ENCODE measurements around the gene MNS1. TPM values are rescaled to one million over a fixed set of nuclear protein-coding genes. Genes with fewer than 3 reads are reported as not detected.

Gene MNS1
- total and polyA plus RNA-seq, 9 of the 15 experiments (the other 6 are each of a cell fraction or from before 2014, with no cell fraction given) = 1.1 to 10.3 (median 2.5) TPM

GRCh38 chr15:56469483-56469882, 4.5 kb upstream of the MNS1 start (continued):
- TF ChIP-seq, protein P1, sequence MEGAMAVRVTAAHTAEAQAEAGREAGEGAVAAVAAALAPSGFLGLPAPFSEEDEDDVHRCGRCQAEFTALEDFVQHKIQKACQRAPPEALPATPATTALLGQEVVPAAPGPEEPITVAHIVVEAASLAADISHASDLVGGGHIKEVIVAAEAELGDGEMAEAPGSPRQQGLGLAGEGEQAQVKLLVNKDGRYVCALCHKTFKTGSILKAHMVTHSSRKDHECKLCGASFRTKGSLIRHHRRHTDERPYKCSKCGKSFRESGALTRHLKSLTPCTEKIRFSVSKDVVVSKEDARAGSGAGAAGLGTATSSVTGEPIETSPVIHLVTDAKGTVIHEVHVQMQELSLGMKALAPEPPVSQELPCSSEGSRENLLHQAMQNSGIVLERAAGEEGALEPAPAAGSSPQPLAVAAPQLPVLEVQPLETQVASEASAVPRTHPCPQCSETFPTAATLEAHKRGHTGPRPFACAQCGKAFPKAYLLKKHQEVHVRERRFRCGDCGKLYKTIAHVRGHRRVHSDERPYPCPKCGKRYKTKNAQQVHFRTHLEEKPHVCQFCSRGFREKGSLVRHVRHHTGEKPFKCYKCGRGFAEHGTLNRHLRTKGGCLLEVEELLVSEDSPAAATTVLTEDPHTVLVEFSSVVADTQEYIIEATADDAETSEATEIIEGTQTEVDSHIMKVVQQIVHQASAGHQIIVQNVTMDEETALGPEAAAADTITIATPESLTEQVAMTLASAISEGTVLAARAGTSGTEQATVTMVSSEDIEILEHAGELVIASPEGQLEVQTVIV (CRISPR knock-in tag; IDR thresholded peaks at IDR 0.05; ENCODE audit: borderline replicate concordance) = no peak
- TF ChIP-seq MEIS2 (IDR thresholded peaks at IDR 0.05; ENCODE audit: partially characterized antibody) = peak; percentile 51

DNA sequence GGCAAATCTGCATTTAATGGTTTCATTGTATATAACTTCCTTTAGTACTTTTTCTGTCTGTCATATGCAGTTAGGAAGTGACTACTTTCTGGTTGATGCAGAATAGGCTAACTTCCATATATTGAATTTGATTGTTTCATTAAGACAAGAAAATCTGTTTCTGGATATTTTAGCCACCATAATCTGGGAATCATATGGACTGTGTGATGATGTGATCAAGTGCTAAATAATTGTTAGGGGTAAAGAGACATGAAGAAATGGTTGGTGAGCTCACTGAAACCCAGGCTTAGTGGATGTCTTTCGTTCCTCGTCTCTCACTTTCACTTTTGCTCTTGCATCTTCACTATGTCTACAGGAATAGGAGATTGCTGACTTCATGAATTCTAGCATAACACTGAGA, 3.5 kb upstream of the MNS1 start:
- H3K27me3 ChIP-seq (ENCODE audit: control insufficient read depth in 2 of 2, insufficient read depth in 2 of 2, low read length in 2 of 2) = no peaks in the 10 kb centered on the region
- ChIA-PET CTCF (ENCODE audit: low intra/inter-chr PET ratio) (no interaction called here), POLR2A (no interaction called here)
- ATAC-seq = no peak
- 0 out of 4 replicates have a peak overlapping the region, but pooled peaks of 1 of the 2 experiments have one; percentile 14 for H3K9ac ChIP-seq (ENCODE audit: insufficient read depth in 1 of 2, low read depth in 2 of 2, low read length in 2 of 2)
- H3K4me2 ChIP-seq (ENCODE audit: insufficient read depth, low read length) = peak overlapping the region; percentile 57
- H4K20me1 ChIP-seq (replicated peaks; ENCODE audit: control insufficient read depth, insufficient read depth, low read length) = no peaks in the 10 kb centered on the region
- H3K27ac ChIP-seq (ENCODE audit: extremely low read depth, low read depth, low read length) = no peak overlapping the region
- no peak for FAIRE-seq
- H3K9me1 ChIP-seq (ENCODE audit: control insufficient read depth, insufficient read depth, low read length) = no peaks in the 10 kb centered on the region
- BruUV-seq (replicated peaks) = no TSS peak
- peak overlapping the region; percentile 5; the same call in 1 of the 2 replicates for H3K4me3 ChIP-seq
- H3K4me1 ChIP-seq (replicated peaks in 1 of 2; ENCODE audit: control insufficient read depth in 2 of 2, insufficient read depth in 2 of 2, low read length in 2 of 2) = peaks cover 7 to 8% of the 10 kb centered on the region in 2 experiments; a peak in 4 of 5 replicates
- H3K9me3 ChIP-seq (replicated peaks; ENCODE audit: control insufficient read depth, insufficient read depth, low read depth, low read length) = no peaks in the 10 kb centered on the region
- intact Hi-C loops (cut with micrococcal nuclease) = no loop called here
- H2AFZ ChIP-seq (ENCODE audit: low read depth, low read length) = peak overlapping the region; percentile 74
- 8% methylated on average over 2 of the region's 2 CpGs for WGBS (ENCODE audit: insufficient coverage, low coverage, missing lambda C conversion rate)
- in situ Hi-C loops (cut with MboI) = no loop called here
- no peaks in the 10 kb centered on the region for H3K79me2 ChIP-seq (ENCODE audit: control insufficient read depth, insufficient read depth, low read length)
- no peaks in the 10 kb centered on the region for H3K36me3 ChIP-seq (ENCODE audit: control insufficient read depth, insufficient read depth, low read length)
- DNase-seq (ENCODE audit: extremely low read depth in 1 of 4, low spot score in 3 of 4) = peak in 1 of 4 experiments; percentile 16
- TF ChIP-seq, protein P2, sequence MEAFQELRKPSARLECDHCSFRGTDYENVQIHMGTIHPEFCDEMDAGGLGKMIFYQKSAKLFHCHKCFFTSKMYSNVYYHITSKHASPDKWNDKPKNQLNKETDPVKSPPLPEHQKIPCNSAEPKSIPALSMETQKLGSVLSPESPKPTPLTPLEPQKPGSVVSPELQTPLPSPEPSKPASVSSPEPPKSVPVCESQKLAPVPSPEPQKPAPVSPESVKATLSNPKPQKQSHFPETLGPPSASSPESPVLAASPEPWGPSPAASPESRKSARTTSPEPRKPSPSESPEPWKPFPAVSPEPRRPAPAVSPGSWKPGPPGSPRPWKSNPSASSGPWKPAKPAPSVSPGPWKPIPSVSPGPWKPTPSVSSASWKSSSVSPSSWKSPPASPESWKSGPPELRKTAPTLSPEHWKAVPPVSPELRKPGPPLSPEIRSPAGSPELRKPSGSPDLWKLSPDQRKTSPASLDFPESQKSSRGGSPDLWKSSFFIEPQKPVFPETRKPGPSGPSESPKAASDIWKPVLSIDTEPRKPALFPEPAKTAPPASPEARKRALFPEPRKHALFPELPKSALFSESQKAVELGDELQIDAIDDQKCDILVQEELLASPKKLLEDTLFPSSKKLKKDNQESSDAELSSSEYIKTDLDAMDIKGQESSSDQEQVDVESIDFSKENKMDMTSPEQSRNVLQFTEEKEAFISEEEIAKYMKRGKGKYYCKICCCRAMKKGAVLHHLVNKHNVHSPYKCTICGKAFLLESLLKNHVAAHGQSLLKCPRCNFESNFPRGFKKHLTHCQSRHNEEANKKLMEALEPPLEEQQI (IDR thresholded peaks at IDR 0.05) = no peak
- TF ChIP-seq DNMT1 (IDR thresholded peaks at IDR 0.05) = no peak
- TF ChIP-seq DMBX1 (CRISPR knock-in tag; IDR thresholded peaks at IDR 0.05; ENCODE audit: borderline replicate concordance) = no peak
- TF ChIP-seq, protein P3, sequence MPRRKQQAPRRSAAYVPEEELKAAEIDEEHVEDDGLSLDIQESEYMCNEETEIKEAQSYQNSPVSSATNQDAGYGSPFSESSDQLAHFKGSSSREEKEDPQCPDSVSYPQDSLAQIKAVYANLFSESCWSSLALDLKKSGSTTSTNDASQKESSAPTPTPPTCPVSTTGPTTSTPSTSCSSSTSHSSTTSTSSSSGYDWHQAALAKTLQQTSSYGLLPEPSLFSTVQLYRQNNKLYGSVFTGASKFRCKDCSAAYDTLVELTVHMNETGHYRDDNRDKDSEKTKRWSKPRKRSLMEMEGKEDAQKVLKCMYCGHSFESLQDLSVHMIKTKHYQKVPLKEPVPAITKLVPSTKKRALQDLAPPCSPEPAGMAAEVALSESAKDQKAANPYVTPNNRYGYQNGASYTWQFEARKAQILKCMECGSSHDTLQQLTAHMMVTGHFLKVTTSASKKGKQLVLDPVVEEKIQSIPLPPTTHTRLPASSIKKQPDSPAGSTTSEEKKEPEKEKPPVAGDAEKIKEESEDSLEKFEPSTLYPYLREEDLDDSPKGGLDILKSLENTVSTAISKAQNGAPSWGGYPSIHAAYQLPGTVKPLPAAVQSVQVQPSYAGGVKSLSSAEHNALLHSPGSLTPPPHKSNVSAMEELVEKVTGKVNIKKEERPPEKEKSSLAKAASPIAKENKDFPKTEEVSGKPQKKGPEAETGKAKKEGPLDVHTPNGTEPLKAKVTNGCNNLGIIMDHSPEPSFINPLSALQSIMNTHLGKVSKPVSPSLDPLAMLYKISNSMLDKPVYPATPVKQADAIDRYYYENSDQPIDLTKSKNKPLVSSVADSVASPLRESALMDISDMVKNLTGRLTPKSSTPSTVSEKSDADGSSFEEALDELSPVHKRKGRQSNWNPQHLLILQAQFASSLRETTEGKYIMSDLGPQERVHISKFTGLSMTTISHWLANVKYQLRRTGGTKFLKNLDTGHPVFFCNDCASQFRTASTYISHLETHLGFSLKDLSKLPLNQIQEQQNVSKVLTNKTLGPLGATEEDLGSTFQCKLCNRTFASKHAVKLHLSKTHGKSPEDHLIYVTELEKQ (CRISPR knock-in tag; IDR thresholded peaks at IDR 0.05) = no peak
- TF ChIP-seq ILF3 (IDR thresholded peaks at IDR 0.05; ENCODE audit: borderline replicate concordance) = no peak
- TF ChIP-seq ZNF717 (CRISPR knock-in tag; IDR thresholded peaks at IDR 0.05) = no peak
- TF ChIP-seq, protein P4, sequence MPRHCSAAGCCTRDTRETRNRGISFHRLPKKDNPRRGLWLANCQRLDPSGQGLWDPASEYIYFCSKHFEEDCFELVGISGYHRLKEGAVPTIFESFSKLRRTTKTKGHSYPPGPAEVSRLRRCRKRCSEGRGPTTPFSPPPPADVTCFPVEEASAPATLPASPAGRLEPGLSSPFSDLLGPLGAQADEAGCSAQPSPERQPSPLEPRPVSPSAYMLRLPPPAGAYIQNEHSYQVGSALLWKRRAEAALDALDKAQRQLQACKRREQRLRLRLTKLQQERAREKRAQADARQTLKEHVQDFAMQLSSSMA (CRISPR knock-in tag; IDR thresholded peaks at IDR 0.05) = no peak
- TF ChIP-seq L3MBTL2 (IDR thresholded peaks at IDR 0.05) = no peak
- TF ChIP-seq TEAD4 (IDR thresholded peaks at IDR 0.05; ENCODE audit: low read length) = no peak
- no peak for TF ChIP-seq TEAD4 (CRISPR knock-in tag; IDR thresholded peaks at IDR 0.05; ENCODE audit: borderline replicate concordance)
- TF ChIP-seq TAF7 (tag; IDR thresholded peaks at IDR 0.05) = no peak

Measured in K562 (cell line).